ENCODE data around the gene ALDH1A3.

Gene ALDH1A3

DNA sequence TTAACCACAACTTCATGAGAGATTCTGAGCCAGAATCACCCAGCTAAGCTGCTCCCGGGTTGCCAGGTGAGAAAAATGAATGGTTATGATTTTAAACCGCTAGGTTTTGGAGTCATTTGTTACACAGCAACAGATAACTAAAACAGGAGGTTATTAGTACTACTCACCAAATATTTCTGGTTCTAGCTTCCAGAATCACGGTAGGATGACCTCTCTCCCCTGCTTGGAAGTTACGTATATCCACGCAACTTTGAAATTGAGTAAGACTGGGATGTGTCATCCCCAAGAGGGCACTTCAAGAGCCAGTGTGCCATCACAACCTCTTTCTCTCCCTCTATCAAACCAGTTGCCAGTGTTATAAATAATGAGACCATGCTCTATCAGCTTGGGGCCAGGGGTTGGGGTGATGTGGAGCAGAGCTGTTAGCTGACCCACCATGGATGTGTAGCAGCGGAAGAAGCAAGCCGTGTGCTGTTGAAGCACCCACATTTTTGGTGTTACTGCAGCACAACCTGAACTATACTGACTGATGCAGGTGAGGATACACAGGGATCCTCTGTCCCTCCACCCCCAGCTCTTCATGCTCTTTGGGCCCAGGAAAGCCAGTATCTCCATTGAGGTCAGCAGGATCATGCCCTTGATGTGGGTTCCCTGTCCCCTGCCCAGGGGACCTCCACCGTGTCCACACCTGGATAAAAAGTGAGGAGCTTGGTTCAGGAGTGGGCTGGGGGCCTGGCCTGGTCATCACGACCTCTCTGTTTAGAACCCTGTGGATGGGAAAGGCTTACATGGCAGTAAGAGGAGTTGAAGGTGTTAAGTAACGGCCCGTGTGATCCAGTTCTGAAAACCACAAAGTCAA, 19.4 kb upstream of the ALDH1A3 start:
- DNase-seq, result no peak

GRCh38 chr15:100860829-100861510, 18.7 kb upstream of the ALDH1A3 start:
- DNase-seq, result no peak

GRCh38 chr15:100861511-100861991, 18.1 kb upstream of the ALDH1A3 start:
- no peak for DNase-seq

- no peak for DNase-seq
Measured at GRCh38 chr15:100862162-100862561, 17.5 kb upstream of the ALDH1A3 start.

- no peak for DNase-seq
Measured at GRCh38 chr15:100863075-100863795, 16.4 kb upstream of the ALDH1A3 start.

DNA sequence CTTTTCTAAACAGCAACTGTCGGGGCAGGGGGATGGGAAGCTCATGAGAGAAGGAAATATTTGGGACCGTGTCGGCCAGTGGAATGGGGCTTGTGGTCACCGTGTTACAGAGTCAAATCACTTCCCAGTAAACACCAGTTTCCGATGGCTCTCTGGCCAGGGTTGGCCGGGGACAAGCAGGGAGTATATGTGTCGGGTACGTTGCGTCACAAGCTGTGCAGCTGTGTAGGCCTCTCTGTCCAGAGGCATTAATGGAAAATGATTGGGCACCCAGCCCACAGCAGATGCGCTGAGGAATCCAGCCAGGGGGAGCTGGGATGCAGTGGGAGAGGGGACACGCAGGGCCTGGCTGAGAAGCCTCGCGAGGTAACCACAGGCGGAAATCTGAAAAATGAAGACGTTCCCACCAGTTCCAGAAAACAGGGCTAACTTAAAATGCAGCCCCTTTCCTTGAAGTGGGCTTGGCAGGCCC, 15.8 kb upstream of the ALDH1A3 start:
- DNase-seq, result no peak

DNA sequence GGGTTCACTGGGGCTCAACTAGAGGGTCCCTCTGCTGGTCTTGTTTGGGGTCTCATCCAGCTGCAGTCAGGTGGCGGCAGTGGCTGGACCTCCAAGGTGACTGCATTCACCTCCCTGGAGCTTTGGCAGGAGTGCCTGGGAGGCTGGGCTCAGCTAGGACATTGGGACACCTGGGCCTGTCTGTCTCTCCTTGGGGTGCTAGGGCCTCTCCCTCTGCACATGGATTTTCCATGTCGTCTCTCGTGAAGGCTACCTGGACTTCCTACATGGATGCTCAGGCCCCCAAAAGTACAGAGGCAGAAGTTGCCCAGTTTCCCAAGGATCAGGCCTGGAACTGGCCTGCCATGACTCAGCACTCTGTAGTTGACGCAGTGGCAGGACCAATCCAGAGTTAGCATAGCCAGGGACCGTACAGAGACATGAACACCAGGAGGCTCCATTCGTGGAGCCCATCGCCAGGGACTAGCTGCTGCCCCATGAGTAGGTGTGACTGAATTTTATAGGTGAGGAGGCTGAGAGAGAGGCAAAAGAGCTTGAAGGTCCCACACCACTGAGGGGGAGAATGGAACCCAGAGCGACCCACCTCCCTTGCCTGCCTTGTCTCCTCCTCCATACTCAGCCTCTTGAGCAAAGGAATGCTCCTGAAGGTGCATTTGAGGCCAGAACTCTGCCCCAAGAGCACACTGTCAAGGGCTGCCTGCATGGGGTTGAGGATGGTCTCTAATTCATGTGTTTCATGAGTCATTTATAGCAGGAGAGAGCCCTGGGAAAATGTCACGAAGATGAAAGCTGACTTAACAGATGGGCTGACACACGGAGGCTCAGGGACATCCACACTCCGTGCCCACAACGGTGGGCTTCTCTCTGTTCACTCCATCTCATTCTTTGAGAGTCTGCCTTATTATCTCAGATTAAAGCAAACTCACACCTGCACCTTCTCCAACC, 13.0 kb upstream of the ALDH1A3 start:
- DNase-seq, result no peak

DNA sequence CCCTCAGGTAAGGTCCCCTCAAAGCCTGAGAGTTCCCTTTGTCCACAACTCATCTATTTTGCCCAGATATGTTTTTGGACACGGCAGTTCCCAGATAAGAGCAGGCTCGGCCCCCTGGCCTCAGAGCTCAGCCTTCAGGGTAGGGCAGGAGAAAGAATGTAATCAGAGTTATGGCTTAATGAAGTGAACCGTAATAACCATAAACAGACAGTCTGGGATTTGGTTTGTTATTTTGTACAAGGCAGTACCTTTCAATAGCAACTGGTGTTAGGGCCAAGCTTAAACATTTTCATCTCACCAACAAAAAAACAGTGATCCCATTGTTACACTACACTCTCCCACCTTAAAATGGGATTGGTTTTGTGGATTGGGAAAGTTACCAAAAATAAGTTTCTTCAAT, 12.2 kb upstream of the ALDH1A3 start:
- DNase-seq, result no peak

GRCh38 chr15:100869151-100869999, 10.3 kb upstream of the ALDH1A3 start:
- no peak for DNase-seq

GRCh38 chr15:100873029-100873677, 6.5 kb upstream of the ALDH1A3 start:
- DNase-seq, result peak; percentile 32

DNA sequence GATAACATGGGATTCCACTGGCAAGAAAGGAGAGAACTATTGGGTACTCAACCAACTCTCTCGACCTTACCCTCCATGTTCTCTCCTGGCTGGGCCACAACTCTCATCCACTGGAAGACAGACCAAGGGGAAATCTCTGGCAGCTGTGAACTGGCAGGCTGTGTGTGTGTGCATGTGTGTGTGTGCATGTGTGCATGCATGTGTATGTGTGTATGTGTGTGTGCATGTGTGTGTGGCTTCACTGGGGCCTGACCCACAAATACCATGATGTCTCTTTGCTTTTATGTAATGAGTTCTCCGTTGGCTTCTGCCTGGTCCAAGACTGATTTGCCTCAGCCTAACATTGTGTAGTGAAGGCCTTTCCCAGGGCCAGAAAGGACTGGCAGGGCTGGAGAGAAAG, 4.1 kb upstream of the ALDH1A3 start:
- no peak for DNase-seq

- no peak for DNase-seq
Measured at GRCh38 chr15:100875976-100876375, 3.7 kb upstream of the ALDH1A3 start.

GRCh38 chr15:100877551-100877950, 2.1 kb upstream of the ALDH1A3 start:
- DNase-seq, result no peak

DNA sequence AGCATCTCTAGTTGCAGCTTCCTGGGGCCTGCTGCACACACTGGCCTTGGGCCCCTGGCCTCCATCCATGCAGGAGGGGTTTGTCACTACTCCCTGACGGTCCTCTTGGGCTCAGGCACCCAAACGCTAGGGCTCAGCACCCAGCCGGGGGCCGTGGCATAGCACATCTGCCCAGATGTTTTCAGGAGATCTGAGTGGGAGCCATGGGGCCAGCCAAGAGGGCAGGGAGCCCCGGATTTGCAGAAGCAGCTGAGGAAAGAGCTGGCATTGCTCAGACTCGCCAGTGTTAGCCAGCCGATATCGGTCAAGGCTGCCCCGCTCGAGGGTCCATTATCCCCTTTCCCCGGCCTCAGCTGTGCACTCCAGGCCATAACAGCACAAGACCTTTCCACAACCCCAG, 1.5 kb upstream of the ALDH1A3 start:
- DNase-seq, result no peak

- no peak for DNase-seq
Measured at GRCh38 chr15:100878648-100879047, 983 bp upstream of the ALDH1A3 start.

- no peak for DNase-seq
Measured at GRCh38 chr15:100879061-100879463, 569 bp upstream of the ALDH1A3 start.

DNA sequence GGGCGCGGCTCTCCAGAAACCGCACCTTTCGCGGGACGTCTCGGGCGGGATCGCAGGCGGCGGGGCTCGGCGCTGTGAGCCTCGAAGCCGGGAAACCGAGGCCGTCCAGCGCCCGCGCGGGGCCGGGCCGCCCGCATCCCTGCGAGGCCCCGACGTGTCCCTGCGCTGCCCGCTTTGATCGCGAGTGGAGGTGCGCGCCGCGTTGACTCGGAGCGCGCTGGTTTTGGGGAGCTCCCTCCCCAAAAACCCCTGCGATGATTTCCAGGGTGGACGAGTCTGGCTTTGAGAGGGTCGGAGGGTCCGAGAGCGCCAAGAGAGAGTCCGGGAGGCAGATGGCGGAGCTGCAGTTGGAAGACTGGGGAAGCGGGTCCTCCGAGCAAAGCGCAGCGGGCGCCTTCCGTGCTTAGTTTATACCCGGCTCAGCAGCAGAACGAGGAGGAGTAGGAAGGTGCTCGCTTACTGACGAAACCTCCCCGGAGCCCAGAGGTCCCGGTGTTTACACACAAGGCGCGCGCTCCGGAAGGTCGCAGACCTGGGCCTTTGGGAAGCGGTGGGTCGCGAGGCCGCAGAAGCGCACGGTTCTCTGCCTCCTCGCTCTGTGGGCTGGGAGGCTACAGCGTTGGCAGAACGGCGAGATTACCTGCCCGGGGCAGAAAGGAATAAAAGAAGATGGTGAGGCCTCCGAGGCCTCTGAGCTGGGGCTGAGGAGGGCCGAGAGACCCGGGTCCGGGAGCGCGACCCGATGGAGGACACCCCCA, 687 bp downstream of the ALDH1A3 start:
- DNase-seq, result no peak

GRCh38 chr15:100880897-100881242, 1.2 kb downstream of the ALDH1A3 start:
- DNase-seq, result no peak

DNA sequence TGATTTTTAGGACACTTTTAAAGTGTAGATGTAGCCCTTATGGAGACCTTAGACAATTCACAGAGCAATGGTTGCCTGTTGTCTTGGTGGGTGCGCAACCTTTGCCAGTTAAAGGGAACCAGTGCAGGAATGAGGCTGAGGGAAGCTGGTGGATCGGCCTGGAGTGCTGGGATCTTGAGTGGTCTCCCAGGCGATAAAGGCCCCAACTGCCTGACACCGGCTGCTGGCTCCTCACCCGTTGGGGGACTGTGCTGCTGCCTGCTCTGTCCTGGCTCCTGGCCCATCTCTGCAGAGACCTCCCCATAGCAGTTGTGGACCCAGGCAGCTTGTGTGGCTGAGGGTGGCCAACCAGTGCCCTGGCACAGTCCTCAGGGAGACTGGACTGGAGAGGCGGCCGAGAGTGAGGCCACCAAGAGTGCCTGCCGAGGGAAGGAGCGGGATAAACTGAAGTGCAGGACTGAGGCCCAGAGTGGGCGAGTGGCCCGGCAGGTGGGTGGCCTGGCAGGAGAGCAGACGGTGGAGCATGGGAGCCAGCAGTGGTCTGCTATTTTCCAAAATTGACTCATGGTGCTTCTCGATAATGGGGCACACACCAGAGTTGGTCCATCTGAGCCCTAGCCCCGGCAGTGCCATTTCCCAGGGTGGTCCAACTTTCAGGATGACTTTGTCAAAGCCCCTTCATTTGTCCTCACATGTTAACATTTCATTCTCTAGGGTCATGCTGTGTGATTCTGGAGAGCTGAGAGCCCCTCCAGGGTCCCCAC, 2.1 kb downstream of the ALDH1A3 start:
- DNase-seq, result no peak
